T-helper 1 cell (primary cell): ENCODE measurements around the gene ZC3H18.

Source experiments
- DNase-seq, 5 donors: peaks; one replicate each; pipeline ENCODE4 v3.0.0-alpha.2; 2012 to 2020

The ZC3H18 gene

DNA sequence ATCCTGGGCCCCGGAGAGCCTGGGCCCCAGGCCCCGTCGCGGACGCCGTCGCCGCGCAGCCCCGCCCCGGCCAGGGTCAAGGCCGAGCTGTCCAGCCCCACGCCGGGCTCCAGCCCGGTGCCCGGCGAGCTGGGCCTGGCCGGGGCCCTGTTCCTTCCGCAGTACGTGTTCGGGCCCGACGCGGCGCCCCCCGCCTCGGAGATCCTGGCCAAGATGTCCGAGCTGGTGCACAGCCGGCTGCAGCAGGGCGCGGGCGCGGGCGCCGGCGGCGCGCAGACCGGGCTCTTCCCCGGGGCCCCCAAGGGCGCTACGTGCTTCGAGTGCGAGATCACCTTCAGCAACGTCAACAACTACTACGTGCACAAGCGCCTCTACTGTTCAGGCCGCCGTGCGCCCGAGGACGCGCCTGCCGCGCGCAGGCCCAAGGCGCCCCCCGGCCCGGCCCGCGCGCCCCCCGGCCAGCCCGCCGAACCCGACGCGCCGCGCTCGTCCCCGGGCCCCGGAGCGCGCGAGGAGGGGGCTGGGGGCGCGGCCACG lies 36.8 kb upstream of the ZC3H18 start:
- DNase-seq, result no peak

DNA sequence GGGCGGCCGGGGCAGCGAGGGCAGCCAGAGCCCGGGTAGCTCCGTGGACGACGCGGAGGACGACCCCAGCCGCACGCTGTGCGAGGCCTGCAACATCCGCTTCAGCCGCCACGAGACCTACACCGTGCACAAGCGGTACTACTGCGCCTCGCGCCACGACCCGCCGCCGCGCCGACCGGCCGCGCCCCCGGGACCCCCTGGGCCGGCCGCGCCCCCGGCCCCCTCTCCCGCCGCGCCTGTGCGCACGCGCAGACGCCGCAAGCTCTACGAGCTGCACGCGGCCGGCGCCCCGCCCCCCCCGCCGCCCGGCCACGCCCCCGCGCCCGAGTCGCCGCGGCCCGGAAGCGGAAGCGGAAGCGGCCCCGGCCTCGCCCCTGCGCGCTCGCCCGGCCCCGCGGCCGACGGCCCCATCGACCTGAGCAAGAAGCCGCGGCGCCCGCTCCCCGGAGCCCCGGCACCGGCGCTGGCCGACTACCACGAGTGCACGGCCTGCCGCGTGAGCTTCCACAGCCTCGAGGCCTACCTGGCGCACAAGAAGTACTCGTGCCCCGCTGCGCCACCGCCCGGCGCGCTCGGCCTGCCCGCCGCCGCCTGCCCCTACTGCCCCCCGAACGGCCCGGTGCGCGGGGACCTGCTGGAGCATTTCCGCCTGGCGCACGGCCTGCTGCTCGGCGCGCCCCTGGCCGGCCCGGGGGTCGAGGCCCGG lies 36.1 kb upstream of the ZC3H18 start:
- peak; percentile 62 to 84 (median 69) for DNase-seq

DNA sequence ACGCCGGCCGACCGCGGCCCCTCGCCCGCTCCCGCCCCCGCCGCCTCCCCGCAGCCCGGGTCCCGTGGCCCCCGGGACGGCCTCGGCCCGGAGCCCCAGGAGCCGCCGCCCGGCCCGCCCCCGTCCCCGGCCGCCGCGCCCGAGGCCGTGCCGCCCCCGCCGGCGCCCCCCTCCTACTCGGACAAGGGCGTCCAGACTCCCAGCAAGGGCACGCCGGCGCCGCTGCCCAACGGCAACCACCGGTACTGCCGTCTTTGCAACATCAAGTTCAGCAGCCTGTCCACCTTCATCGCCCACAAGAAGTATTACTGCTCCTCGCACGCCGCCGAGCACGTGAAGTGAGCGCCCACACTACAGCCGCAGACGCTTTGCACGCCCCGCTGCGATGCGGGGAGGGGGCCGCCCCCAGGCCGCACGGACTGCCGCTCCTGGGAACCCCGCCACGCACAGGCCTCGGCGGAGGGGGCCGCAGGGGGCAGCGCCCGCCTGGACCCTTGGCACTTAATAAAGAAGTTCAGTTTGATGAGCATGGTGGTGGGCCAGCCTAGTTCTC lies 35.5 kb upstream of the ZC3H18 start:
- peak in 3 of 5 donors; percentile 25 to 41 (median 27) for DNase-seq

DNA sequence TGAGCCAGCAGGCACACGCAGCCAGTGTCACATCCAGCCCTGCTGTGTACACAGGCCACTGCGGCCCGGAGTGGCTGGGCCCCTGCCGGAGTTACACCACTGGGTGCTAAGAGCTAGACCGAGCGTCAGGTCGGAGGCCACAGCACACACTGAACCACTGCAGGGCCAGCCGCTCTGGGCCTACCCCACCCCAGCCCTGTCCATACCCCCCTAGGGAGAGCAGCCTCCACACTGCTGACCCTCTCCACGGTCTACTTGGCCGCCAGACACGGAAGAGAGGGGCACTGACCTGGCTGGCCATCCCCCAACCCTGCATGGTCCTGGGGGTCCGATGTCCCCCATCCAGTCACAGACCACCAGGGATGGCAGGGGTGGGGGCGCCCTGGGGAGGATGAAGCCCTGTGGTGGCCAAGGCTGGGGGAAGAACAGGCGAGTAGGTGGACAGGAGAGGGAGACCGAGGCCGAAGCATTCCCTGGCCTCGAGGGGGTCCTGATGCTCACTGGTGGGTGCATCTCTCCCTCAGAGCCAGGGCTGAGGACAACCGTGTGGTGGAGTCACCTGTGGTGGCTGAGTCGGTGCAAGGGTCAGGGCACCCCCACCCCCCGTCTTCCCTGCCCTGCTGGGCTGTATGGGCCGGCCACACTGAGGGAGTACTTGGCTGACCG lies 34.9 kb upstream of the ZC3H18 start:
- no peak for DNase-seq

DNA sequence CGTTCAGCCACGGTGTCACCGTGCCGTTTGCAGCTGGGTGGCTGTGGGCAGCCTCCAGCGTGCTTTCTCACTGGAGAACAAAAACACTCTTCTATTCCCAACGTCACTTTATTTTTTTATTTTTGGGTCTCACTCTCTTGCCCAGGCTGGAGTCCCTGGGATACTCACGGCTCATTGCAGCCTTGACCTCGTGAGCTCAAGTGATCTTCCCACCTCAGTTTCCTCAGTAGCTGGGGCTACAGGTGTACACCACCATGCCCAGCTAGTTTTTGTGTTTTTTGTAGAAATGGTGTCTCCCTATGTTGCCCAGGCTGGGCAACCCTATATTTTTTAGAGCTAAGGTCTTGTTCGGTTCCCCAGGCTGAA lies 34.4 kb upstream of the ZC3H18 start:
- DNase-seq, result no peak

DNA sequence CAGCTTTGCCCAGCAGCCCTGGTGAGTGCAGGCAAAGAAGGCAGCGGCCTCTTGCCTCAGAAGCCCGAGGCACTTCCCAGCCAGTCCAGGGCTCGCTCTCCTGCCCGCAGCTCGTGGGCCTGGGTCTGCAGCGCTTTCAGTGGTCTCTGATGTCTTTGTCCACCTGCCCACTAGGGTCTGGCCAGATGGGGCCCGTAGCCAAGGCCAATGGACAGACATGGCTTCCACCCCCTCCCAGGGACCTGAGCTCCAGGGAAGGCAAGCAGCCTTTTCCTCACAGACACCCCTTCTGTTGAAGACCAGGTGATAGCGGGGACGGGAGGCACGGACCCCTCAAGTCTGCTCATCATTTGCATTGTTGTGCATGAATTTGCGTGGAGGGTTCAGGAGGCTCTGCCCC lies 33.7 kb upstream of the ZC3H18 start:
- DNase-seq, result no peak

DNA sequence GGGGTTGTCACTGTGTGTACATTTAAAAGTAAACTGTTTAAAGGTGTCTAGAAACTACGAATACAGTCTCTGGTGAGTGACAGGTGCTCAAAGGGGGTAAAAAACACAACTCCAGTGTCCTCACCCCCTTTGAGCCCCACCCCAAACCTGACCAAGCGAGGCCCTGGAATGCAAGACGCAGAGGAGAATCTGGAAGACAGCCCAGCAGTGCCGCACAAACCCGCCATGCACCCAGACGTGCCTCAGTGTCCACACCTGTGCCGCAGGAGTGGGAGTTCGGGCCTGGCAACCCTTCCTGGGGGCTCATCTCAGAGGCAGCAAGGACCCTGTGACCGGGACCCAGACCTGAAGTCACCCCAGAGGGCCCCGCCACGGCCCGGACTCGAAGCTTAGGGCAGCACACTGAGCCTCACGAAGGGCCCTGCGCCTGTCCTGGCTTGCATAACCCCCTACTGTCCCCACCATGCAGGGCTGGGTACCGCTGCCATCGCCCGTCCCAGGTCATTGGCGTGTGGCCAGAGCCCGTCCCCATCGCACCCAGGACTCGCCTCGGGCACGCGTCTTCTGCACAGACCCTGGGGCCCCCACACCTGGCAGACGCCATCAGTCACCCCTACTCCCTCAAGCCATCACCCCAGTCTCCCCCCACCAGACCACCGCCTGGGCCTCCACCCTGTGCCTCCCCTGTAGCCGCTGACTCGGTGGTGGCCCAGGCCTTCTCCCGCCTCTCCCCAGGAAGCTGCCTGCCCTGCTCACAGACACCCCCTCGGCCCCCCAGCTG lies 33.0 kb upstream of the ZC3H18 start:
- DNase-seq, result no peak

DNA sequence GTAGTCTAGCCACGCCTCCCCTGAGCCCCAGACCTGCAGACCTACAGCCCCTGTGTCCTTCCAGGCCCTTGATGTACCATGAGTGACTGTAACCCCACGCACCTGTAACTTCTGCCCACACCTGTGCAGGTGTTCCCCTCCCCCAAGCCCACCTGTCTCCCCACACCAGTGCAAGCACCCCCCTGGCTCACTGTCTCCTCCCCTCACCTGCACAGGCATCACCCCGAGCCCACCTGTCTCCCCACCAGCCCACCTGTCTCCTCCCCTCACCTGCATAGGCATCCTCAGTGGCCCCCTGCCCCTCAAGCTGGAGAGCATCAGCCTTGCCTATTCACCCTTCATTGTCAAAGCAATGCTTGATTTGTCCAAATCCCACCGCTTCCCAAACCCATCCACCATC lies 32.3 kb upstream of the ZC3H18 start:
- no peak for DNase-seq

DNA sequence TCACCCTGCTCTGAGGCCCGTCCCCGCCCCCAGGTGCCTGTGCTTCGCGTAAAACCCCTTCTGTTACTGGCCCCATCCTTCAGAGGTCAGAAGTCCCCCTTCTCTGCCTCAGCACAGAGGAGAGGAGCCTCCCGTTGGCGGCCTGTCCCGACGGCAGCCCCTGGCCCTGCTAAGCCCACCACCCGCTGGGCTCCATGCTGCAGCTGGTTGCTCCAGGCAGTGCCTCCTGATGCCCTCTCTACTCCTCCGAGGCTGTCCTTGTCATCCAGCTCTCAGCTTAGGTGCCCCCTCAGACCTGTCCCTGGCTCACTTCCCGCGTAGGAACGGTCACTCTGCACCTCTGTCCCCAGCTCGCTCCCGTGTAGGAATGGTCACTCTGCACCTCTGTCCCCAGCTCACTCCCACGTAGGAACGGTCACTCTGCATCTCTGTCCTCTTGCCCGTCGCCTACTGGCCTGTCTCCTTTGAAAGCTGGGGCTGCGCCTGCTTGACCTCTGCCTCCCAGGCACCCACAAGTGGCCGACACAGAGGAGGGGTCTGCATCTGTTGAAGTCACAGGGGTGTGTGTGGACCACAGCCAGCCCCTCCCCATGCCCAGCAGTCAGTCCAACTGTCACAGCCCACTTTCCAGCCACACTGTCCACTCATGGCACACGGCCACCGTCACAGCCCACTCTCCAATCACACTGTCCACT lies 31.7 kb upstream of the ZC3H18 start:
- DNase-seq, result no peak

DNA sequence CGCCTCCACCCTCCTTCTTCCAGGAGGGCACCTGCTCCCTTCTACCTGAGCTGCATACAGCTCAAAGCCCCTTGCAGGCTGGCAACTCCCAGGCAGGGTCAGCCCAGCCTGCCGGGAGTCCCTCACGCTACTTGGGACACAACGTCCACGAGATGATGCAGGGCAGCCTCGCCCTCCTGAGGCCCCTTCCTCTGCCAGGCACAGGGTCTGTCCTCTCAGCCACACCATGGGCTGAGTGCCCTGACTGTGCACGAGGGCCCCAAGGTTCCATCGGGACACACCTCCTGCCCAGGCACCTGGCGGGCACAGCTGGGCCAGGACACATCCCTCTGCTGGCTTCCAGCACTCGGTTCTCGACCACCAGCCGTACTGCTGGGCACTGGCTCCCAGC lies 30.9 kb upstream of the ZC3H18 start:
- DNase-seq, result no peak

DNA sequence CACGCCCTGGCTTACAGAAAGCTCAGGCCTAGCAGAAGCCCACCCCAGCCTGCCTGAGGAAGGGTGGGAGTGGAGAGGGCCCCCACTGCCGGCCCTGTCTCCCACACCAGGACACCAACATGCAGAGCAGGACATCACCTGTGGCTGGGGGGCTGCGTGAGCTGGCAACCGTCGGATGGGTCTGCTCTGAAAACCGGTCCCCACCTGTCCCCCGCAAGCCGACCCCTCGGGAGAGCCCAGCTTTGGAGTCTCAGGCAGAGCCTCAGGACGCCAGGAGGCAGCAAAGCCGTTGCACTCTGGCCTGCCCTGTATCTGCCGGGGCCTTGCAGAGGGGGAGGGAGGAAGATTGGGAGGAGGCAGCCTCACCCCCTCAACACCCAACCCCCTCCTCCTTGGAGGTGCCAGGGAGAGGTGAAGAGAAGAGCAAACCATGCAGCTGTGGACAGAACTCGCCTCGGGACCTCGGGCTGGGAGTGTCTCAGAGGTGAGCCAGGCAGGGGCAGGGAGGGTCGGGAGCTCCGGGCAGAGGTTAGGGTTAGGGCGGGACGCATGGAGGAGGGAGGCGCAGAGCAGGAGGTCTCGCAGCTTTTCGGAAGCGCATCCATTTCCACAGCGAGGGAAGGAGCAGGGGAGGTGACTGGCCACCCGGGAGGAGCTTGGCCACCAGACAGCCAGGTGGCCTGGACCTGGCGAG lies 30.4 kb upstream of the ZC3H18 start:
- no peak for DNase-seq

DNA sequence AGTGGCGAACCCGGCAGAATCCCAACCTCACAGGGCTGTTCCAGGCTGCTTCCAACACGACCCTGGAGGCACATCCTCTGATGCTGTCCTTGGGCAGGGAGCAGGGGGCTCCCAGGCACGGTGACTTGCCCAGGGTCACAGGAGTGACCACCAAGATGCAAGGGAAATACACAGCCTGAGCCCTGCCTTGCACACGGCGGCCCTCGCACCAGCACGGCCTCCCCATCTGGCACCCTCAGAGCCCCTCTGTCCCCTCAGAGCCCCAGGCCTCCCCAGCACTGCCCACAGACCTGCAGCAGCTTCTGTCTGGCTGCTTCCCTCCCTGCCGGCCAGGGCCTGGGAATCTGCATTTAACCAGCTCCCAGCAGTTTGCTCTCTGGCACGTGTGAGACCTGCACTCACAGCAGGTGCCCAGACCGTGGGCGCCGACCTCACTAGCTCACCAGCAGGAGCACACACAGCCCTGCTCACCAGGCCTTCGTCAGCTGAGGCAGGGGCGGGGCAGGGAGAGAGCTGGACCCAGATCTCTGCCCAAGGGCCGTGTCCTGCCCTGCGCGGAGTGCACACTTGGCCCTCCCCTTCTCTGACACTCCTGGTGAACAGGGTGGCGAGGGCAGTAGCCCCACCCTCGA lies 29.7 kb upstream of the ZC3H18 start:
- no peak for DNase-seq

DNA sequence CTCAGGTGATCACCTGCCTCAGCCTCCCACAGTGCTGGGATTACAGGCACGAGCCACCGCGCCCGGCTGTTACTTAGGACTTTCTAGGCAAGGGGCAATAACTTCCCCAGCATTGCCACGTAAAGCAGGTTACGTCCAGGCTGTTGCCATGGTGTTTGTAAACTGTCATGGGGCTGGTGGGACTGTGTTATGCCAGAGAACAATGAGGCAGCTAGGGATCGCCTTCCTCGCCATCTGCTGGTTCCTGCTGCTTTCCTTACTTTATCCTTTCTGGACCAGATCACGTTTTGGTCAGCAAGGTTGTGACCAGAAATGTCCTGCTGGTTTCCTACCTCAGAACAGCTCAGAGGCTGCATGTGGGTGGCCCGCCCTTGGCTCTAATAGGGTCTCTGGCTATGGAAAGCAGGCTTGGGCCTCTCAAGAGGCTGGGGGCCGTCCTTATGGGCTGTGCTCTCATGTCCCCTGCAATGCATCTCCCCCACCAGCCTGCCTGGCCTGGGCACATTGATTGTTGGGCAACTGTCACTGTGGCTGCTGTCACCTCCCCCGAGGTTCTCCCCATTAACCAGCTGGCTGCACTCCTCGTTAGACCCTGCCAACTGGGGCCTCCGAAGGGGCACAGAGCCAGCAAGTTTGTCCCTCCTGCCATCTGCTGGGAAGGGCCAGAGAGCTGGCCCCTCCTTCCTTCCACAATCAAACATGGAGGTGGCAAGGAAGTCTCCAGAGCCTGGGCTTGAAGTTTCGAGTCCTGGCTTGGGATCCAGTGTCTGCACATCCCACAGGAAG lies 28.2 kb upstream of the ZC3H18 start:
- no peak for DNase-seq

DNA sequence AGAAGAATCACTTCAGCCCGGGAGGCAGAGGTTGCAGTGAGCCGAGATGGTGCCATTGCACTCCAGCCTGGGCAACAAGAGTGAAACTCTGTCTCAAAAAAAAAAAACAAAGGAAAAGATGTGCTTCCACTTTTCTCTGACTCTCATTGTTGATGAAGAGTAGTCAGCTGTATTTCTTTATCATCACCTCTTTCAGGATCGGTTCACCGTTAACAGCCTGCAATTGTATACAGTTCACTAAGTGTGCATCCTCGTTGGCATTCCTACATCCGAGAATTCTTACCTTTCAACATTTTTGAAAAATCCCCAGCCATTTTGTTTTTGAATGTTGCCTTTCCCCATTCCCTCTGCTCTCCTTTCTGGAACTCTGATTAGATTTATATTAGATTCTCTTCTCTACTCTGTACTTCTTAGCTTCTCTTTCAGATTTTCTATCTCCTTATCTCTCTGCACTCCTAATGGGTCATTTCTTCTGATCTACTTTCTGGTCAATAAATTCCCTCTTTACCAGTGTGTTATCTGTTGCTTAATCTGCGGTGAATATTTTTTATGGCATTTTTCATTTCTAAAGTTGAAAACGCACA lies 26.9 kb upstream of the ZC3H18 start:
- no peak for DNase-seq

DNA sequence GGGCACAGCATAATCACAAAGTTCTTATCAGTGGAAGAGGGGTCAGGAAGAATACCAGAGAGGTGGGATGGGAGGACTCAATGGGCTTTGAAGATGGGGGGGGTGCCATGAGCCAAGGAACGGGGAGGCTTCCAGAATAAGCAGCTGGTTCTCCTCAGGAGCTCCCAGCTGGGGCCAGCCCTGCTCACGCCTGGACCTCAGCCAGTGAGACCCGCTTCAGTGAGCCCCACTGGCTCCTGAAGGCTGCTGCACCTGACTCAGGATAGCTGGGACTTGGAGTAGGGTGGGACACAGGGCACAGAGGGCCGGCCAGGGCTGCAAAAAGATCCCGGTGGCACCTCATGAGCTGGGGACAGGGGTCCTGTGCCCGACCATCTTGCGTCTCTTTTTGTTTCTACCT lies 24.4 kb upstream of the ZC3H18 start:
- DNase-seq, result no peak

DNA sequence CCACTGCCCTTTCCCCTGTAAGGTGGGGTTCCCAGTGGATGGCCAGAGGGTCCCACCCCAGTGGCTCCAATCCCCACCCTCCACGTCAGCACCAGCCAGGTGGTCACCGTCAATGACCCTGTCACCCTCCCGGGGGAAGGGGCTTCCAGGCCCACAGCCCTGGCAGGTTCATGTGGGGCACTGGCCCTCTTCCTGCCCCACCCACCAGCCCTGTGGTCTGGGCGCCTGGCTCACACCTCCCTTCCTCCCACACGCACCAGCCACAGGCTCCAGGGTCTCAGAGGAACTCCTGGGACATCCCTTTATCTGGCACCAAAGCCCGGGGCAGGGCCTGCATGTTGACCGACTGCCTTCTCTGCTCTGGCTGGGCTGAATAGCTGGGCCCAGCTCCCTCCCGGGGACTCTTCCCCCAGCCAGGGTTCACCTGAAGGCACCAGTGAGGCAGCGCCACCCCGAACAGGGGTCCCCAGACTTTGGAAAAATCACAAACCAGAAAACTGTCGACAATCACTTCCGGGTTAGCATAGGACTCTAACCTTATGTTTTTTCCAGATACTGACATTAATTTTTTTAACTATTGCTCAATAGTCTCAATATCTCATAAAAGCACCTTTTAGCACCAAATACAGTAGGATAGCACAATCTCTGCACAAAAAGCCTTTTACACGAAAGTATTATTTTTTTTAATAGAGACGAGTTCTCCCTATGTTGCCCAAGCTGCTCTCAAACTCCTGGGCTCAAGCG lies 21.9 kb upstream of the ZC3H18 start:
- no peak for DNase-seq

DNA sequence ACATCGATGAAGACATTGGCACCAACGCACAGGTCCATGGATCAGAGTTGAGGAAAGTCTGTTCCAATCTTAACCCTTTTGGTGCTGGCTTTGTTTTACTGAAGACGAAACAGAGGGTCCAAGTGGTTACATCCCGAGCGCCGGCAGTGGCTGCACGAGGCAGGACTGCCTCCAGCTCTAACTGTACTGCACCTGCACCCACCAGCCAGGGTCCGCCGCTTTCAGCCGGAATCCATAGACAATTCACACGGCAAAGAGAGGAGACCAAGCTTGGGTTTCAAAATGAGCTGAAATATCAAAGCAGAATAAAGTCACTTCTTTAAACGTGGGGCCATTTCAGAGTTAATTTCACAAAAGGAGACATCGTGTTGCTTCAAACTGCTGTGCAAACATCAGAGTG lies 21.2 kb upstream of the ZC3H18 start:
- DNase-seq, result no peak

DNA sequence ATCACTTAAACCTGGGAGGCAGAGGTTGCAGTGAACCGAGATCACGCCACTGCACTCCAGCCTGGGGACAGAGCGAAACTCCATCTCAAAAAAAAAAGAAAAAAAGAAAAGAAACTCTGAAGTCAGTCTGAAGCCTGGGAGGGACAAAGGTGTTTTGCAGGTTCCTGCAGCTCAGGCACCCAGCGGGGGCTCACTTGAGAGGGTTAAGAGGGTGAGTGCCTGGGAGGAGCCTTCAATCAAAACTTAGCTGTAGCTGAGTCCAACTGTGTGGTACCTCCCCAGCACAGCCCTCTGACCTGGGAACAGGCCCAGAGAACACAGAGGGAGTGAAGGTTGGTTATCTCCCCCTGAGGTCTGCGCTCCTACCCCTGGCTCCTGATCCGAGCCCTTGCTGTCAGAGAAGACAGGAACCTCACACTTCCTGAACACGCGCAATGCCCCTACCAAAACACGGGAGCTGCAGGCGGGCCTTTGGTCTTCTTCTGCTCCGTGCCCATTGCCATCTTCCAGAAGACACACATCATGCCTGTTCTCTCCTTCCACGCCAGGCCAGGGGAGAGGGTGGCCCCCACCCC lies 20.4 kb upstream of the ZC3H18 start:
- DNase-seq, result no peak

DNA sequence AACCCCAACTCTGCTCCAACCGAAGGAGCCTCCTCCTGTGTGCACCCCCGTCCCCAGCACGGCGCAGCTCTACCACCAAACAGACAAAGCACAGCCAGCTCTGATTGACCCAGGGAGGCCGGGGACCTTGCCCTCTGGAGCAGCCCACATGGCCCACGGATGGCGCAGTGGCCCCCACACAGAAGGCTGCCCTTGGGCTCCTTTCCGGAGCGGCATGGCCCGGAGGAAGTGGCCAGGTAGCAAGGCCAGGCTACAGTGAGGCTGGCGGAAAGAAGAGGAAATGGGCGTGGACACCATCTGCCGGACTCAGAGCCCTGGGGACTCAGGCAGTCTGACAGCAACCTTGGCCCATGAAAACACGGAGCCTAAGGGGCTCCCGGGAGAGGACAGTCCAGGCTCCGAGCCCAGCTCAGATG lies 19.9 kb upstream of the ZC3H18 start:
- DNase-seq, result no peak
